GM19193 (cell line): ENCODE data around the gene PARD3B.

Source experiments
- POLR2A ChIP-seq: IDR thresholded peaks from 4 replicates; pipeline ENCODE4 v1.6.1; 2011; ENCODE audit not compliant: insufficient read depth, insufficient read length; ENCODE audit errors: extremely low read depth

PARD3B gene

GRCh38 chr2:204950695-204951346, 405.5 kb downstream of the PARD3B start:
- TF ChIP-seq POLR2A, result no peak

- no peak for TF ChIP-seq POLR2A
Measured at GRCh38 chr2:204958371-204958770, 413.1 kb downstream of the PARD3B start.

- TF ChIP-seq POLR2A, result no peak
Measured at GRCh38 chr2:204964414-204964813, 419.1 kb downstream of the PARD3B start.

- TF ChIP-seq POLR2A, result no peak
Measured at GRCh38 chr2:204966245-204966644, 421.0 kb downstream of the PARD3B start.

GRCh38 chr2:204967199-204967960, 422.1 kb downstream of the PARD3B start:
- no peak for TF ChIP-seq POLR2A

- no peak for TF ChIP-seq POLR2A
Measured at GRCh38 chr2:204971206-204971907, 426.1 kb downstream of the PARD3B start.

GRCh38 chr2:204972161-204972560, 426.9 kb downstream of the PARD3B start:
- TF ChIP-seq POLR2A, result no peak

- TF ChIP-seq POLR2A, result no peak
Measured at GRCh38 chr2:204972606-204973336, 427.5 kb downstream of the PARD3B start.

- TF ChIP-seq POLR2A, result no peak
Measured at GRCh38 chr2:204973616-204974015, 428.3 kb downstream of the PARD3B start.

- TF ChIP-seq POLR2A, result no peak
Measured at GRCh38 chr2:204974487-204974886, 429.2 kb downstream of the PARD3B start.

GRCh38 chr2:204977914-204978313, 432.6 kb downstream of the PARD3B start:
- no peak for TF ChIP-seq POLR2A

- no peak for TF ChIP-seq POLR2A
Measured at GRCh38 chr2:204982303-204982702, 437.0 kb downstream of the PARD3B start.

- TF ChIP-seq POLR2A, result no peak
Measured at GRCh38 chr2:204984518-204984917, 439.2 kb downstream of the PARD3B start.

GRCh38 chr2:204986641-204987040, 441.4 kb downstream of the PARD3B start:
- TF ChIP-seq POLR2A, result no peak

- TF ChIP-seq POLR2A, result no peak
Measured at GRCh38 chr2:204988836-204989235, 443.6 kb downstream of the PARD3B start.

- no peak for TF ChIP-seq POLR2A
Measured at GRCh38 chr2:204989877-204990276, 444.6 kb downstream of the PARD3B start.
